Lower leg skin (tissue), 4 donors: ENCODE results near the gene NDUFAF2. TPM values are rescaled to one million over a fixed set of nuclear protein-coding genes. Genes with fewer than 3 reads are reported as not detected.

Experiments used
- DNase-seq, 2 donors: peaks; one replicate each; pipeline ENCODE4 v3.0.0-alpha.2; 2019; ENCODE audit warnings: low spot score in 2 of 2
- H3K4me3 ChIP-seq: fragments of 200-600 bp; sonication (generic); 2 replicates; pipeline ENCODE4 v1.5.1; 2017; ENCODE audit warnings: mild to moderate bottlenecking, low read depth; ENCODE audit not compliant: poor library complexity, severe bottlenecking
- POLR2A ChIP-seq, 2 donors: fragments of 450-650 bp; IDR thresholded peaks; one replicate each; pipeline ENCODE4 v1.6.1; 2016 to 2017; ENCODE audit warnings: antibody characterized with exemption in 2 of 2, mild to moderate bottlenecking in 1 of 2, moderate library complexity in 1 of 2
- WGBS, 2 donors: methylation state at CpG; one replicate each; pipeline ENCODE4 v1.1.5; 2018; 5-methylcytosine and 5-hydroxymethylcytosine counted together
- intact Hi-C: fragments of 100-400 bp; cut with DNase I; formaldehyde crosslinking; loops from one replicate; pipeline ENCODE4 v1.15.0; 2023; ENCODE audit warnings: low total_unique reads
- total RNA-seq, 4 donors: library from RNA; depleted of rRNA; stranded (reverse); fragments of >200 nt; gene quantifications; one replicate each; pipeline ENCODE4 v1.1.0, GENCODE V29; 2016
- TF ChIP-seq, protein P1 (sequence below), 3 donors: fragments of 450-650 bp; IDR thresholded peaks; one replicate each; pipeline ENCODE4 v1.5.1; 2016; ENCODE audit warnings: antibody characterized with exemption in 3 of 3, mild to moderate bottlenecking in 3 of 3, moderate library complexity in 2 of 3

Gene NDUFAF2
- total RNA-seq, 4 donors from 2014 or later = 13.3 to 22.7 (median 16.0) TPM

- no peak for DNase-seq
- intact Hi-C loops = no loop called here
- TF ChIP-seq, protein P1, sequence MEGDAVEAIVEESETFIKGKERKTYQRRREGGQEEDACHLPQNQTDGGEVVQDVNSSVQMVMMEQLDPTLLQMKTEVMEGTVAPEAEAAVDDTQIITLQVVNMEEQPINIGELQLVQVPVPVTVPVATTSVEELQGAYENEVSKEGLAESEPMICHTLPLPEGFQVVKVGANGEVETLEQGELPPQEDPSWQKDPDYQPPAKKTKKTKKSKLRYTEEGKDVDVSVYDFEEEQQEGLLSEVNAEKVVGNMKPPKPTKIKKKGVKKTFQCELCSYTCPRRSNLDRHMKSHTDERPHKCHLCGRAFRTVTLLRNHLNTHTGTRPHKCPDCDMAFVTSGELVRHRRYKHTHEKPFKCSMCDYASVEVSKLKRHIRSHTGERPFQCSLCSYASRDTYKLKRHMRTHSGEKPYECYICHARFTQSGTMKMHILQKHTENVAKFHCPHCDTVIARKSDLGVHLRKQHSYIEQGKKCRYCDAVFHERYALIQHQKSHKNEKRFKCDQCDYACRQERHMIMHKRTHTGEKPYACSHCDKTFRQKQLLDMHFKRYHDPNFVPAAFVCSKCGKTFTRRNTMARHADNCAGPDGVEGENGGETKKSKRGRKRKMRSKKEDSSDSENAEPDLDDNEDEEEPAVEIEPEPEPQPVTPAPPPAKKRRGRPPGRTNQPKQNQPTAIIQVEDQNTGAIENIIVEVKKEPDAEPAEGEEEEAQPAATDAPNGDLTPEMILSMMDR (IDR thresholded peaks at IDR 0.05) = no peak
- no peak for TF ChIP-seq POLR2A (IDR thresholded peaks at IDR 0.05)
- no peak overlapping the region for H3K4me3 ChIP-seq
These were observed 126.5 kb downstream of the NDUFAF2 start for GRCh38 chr5:61071526-61071925.

DNA sequence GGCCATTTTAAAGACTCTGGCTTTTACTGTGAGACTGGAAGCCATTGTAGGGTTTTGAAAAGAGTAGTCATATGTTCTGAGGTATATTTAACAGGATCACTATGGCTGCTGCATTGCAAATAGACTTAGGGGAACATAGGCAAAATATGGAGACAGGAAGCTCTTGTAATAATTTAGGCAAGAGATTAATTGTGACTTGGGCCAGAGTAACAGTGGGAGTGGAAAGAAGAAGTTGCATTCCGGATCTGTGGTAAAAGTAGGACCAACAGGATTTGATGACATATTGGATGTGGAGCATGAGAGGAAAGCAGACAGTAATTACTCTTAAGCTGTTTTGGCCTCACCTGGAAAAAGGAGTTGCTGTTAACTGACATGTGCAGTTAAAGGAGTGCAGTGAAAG is 131.6 kb downstream of the NDUFAF2 start:
- WGBS, 2 donors = 79 to 81% methylated on average over 1 of the region's 1 CpG
- TF ChIP-seq, protein P1 (IDR thresholded peaks at IDR 0.05) = no peak
- no peak for TF ChIP-seq POLR2A (IDR thresholded peaks at IDR 0.05)
- no peak overlapping the region for H3K4me3 ChIP-seq
- intact Hi-C loops = no loop called here
- DNase-seq = no peak

DNA sequence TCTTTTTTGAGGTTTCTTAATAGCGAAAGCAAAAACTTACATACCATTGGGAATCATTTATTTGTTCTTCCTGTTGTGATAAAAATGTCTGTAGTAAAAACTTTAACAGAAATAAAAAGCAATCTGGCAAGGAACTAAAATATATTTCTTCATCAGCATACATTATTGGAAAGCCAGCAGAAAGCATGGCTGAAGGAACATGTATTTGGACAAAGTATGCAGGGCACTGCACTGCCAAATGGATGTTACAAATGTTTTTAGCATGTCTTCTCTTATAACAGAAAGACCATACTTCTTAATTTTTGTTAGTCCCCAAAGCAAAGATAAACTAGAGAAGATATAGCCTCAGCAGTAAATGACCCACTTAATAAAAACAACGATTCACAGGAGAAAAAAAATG is 136.7 kb downstream of the NDUFAF2 start:
- no peak overlapping the region for H3K4me3 ChIP-seq
- TF ChIP-seq, protein P1 (IDR thresholded peaks at IDR 0.05) = no peak
- no peak for TF ChIP-seq POLR2A (IDR thresholded peaks at IDR 0.05)
- WGBS, 2 donors = 72 to 80% methylated on average over 2 of the region's 2 CpGs
- intact Hi-C loops = loop anchor here (2.0 kb wide), 1 partner anchor 33 kb away; no protein-coding TSS in a partner anchor
- DNase-seq = no peak

DNA sequence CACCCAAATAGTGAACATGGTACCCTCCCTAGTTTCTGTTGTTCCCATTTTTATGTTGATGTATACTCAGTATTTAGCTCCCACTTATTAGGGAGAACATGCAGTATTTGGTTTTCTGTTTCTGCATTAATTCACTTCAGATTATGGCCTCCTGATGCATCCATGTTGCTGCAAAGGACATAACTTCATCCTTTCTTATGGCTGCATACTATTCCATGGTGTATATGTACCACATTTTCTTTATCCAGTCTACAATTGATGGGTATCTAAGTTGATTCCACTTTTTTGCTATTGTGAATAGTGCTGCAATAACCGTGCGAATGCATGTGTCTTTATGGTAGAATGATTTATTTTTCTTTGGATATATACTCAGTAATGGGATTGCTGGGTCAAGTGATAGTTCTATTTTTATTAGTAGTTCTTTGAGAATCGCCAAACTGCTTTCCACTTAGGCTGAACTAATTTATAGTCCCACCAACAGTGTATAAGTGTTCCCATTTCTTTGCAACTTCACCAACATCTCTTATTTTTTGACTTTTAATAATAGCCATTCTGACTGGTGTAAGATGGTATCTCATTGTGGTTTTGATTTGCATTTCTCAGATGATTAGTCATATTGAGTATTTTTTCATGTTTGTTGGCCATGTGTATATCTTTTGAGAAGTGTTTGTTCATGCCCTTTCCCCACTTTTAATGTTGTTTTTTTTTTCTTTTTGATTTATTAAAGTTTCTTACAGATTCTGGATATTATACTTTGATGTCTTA is 137.7 kb downstream of the NDUFAF2 start:
- TF ChIP-seq, protein P1 (IDR thresholded peaks at IDR 0.05) = no peak
- TF ChIP-seq POLR2A (IDR thresholded peaks at IDR 0.05) = no peak
- WGBS, 2 donors = 96 to 97% methylated on average over 3 of the region's 3 CpGs
- intact Hi-C loops = no loop called here
- DNase-seq = no peak
- H3K4me3 ChIP-seq = no peak overlapping the region

DNA sequence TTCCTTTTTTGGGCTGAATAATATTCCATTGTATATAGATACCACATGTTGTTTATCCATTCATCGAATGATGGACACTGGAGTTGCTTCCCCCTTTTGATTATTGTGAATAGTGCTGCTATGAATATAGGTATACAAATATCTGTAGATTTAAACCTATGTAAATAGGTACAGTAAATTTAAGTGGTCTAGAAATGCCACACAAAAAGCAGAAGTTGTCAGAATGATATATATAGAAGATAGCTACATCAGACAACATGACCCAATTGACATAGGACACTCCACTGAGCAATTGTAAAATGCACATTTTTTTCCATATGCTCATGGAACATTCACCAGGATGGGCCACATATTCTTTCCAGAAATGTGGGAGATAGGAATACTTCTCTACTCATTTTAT is 139.7 kb downstream of the NDUFAF2 start:
- DNase-seq = no peak
- intact Hi-C loops = no loop called here
- TF ChIP-seq POLR2A (IDR thresholded peaks at IDR 0.05) = no peak
- TF ChIP-seq, protein P1 (IDR thresholded peaks at IDR 0.05) = no peak
- no peak overlapping the region for H3K4me3 ChIP-seq
- 100% methylated on average over 1 of the region's 1 CpG for WGBS, 2 donors

GRCh38 chr5:61085885-61086284 is 140.9 kb downstream of the NDUFAF2 start:
- DNase-seq = no peak
- intact Hi-C loops = no loop called here
- WGBS, 2 donors = 92 to 100% methylated on average over 1 of the region's 1 CpG
- no peak overlapping the region for H3K4me3 ChIP-seq
- TF ChIP-seq, protein P1 (IDR thresholded peaks at IDR 0.05) = no peak
- TF ChIP-seq POLR2A (IDR thresholded peaks at IDR 0.05) = no peak
